Hepatocyte (in vitro differentiated cells): Measurements from ENCODE around the gene CRCP.
"Not testable (repeated sequence)": the region's sequence is repeated elsewhere in the genome, so short reads cannot be mapped to it uniquely, and the experiment has no call there.

Experiments
- EZH2 ChIP-seq: fragments of 200-600 bp; sonication (generic); IDR thresholded peaks from 2 replicates; pipeline ENCODE4 v1.6.1; 2016; ENCODE audit warnings: antibody characterized with exemption, mild to moderate bottlenecking, borderline replicate concordance
- EZH2phosphoT487 ChIP-seq: fragments of 200-600 bp; sonication (generic); IDR thresholded peaks from one replicate; pipeline ENCODE4 v1.6.1; 2018; ENCODE audit warnings: antibody characterized with exemption, mild to moderate bottlenecking, low read depth, moderate library complexity; ENCODE audit not compliant: unreplicated experiment, severe bottlenecking
- TF ChIP-seq, protein P1 (sequence below): fragments of 200-600 bp; sonication (generic); IDR thresholded peaks from 2 replicates; pipeline ENCODE4 v1.5.1; 2016; ENCODE audit warnings: antibody characterized with exemption, mild to moderate bottlenecking; ENCODE audit not compliant: poor library complexity

DNA sequence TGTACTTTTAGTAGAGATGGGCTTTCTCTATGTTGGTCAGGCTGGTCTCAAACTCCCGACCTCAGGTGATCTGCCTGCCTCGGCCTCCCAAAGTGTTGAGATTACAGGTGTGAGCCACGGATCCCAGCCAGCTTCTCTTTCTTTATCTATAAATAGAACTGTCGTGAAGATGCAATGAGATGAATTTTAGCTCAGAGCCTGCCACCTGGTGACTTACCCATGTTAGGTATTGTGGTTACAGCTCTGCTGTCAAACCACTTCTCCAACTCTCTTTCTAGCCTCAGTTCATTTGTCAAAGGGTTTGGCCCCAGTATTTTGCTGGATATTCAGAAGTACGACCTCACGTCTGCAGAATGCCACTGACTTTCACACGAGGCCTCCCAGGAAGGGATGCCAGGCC is 42.4 kb upstream of the CRCP start:
- TF ChIP-seq EZH2phosphoT487, EZH2: not testable (repeated sequence)
- TF ChIP-seq, protein P1, sequence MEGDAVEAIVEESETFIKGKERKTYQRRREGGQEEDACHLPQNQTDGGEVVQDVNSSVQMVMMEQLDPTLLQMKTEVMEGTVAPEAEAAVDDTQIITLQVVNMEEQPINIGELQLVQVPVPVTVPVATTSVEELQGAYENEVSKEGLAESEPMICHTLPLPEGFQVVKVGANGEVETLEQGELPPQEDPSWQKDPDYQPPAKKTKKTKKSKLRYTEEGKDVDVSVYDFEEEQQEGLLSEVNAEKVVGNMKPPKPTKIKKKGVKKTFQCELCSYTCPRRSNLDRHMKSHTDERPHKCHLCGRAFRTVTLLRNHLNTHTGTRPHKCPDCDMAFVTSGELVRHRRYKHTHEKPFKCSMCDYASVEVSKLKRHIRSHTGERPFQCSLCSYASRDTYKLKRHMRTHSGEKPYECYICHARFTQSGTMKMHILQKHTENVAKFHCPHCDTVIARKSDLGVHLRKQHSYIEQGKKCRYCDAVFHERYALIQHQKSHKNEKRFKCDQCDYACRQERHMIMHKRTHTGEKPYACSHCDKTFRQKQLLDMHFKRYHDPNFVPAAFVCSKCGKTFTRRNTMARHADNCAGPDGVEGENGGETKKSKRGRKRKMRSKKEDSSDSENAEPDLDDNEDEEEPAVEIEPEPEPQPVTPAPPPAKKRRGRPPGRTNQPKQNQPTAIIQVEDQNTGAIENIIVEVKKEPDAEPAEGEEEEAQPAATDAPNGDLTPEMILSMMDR = not testable (repeated sequence)
